Kidney (tissue), 14 donors: ENCODE data around the gene GRIA1. TPM values are rescaled to one million over a fixed set of nuclear protein-coding genes. Genes with fewer than 3 reads are reported as not detected.
A peak's percentile ranks its signal among the peaks of the same experiment; 100 is the strongest.
"Not testable (repeated sequence)": the region's sequence is repeated elsewhere in the genome, so short reads cannot be mapped to it uniquely, and the experiment has no call there.

Source experiments
- DNase-seq, 5 donors: peaks; one replicate each; pipeline ENCODE4 v3.0.0-alpha.2; 2013 to 2020
- FAIRE-seq: peaks from 2 replicates; lab custom pipeline; 2012; peaks lifted over from hg19 to GRCh38; lab: Jason Lieb, UNC
- H3K27ac ChIP-seq, 2 donors: one replicate each; pipeline ENCODE4 v1.7.0; 2013; ENCODE audit warnings: low read depth in 2 of 2, low read length in 2 of 2, inconsistent platforms in 1 of 2
- H3K27me3 ChIP-seq: one replicate; pipeline ENCODE4 v1.7.1; 2013; ENCODE audit warnings: low read length, inconsistent platforms; ENCODE audit not compliant: control insufficient read depth, insufficient read depth
- H3K36me3 ChIP-seq, 3 donors: one replicate each; pipeline versions ENCODE4 v1.7.0 to v1.7.1; 2013; ENCODE audit warnings: low read length in 3 of 3, control low read depth in 1 of 3, inconsistent platforms in 1 of 3; ENCODE audit not compliant: insufficient read depth in 3 of 3, control insufficient read depth in 2 of 3
- H3K4me1 ChIP-seq, 3 donors: one replicate each; pipeline versions ENCODE4 v1.7.0 to v1.7.1; 2013; ENCODE audit warnings: low read length in 3 of 3, inconsistent platforms in 1 of 3, low read depth in 1 of 3; ENCODE audit not compliant: control insufficient read depth in 2 of 3, insufficient read depth in 2 of 3
- H3K4me3 ChIP-seq, 3 donors: one replicate each; pipeline versions ENCODE4 v1.7.0 to v1.8.1; 2013; ENCODE audit warnings: low read length in 3 of 3, control low read depth in 1 of 3, inconsistent platforms in 1 of 3
- H3K9ac ChIP-seq, 3 donors: one replicate each; pipeline versions ENCODE4 v1.7.0 to v1.7.1; 2013; ENCODE audit warnings: low read length in 3 of 3, control low read depth in 1 of 3, inconsistent platforms in 1 of 3
- H3K9me3 ChIP-seq, 3 donors: one replicate each; pipeline versions ENCODE4 v1.7.0 to v1.7.1; 2013; ENCODE audit warnings: low read length in 3 of 3, control low read depth in 1 of 3, inconsistent platforms in 1 of 3; ENCODE audit not compliant: control insufficient read depth in 2 of 3, insufficient read depth in 1 of 3
- CTCF ChIP-seq: IDR thresholded peaks from 3 replicates; pipeline ENCODE4 v1.5.1; 2012; ENCODE audit warnings: mild to moderate bottlenecking, moderate library complexity, borderline replicate concordance; ENCODE audit not compliant: insufficient read depth; ENCODE audit errors: extremely low read depth
- intact Hi-C: fragments of 100-400 bp; cut with DNase I; formaldehyde crosslinking; loops from one replicate; pipeline ENCODE4 v1.11.1; 2022
- polyA plus RNA-seq: library from polyadenylated mRNA; stranded (reverse); fragments of 350-450 nt; fragmentation: Illumina TruSeq; extraction: RNeasy Lipid Tissue Mini Kit (QIAGEN cat#74804); gene quantifications from one replicate; pipeline ENCODE4 v1.2.3, GENCODE V29; 2014; ENCODE audit warnings: low read depth, low replicate concordance; ENCODE audit not compliant: insufficient read depth
- total RNA-seq: library from RNA; stranded (reverse); fragmentation: NEBNext Ultra II Directional; extraction: Animal tissue kit (Norgen Biotek cat#: 25700); gene quantifications from one replicate; pipeline ENCODE4 v1.2.1, GENCODE V29; 2021
- donor health status: control.
- donor health status: control.
- donor health status: control.
- donor health status: control.
- donor health status: control.
- donor health status: DM: yes; HTN: yes; CAD: no.
- donor health status: Normal renal cell carcinoma (clear cell type).

Gene GRIA1
- total and polyA plus RNA-seq, 2 donors from 2014 or later, result 0.50 TPM; not detected in 1

GRCh38 chr5:153829510-153830065 lies 339.1 kb downstream of the GRIA1 start:
- no peaks in the 10 kb centered on the region for H3K36me3 ChIP-seq
- DNase-seq (no peak), FAIRE-seq (no peak)
- no peak for TF ChIP-seq CTCF
- no peaks in the 10 kb centered on the region for H3K4me1 ChIP-seq
- H3K4me3 ChIP-seq, result no peak overlapping the region
- peaks cover 0 to 5% (median 0%) of the 10 kb centered on the region in 3 donors for H3K9me3 ChIP-seq
- no peaks in the 10 kb centered on the region for H3K27me3 ChIP-seq
- intact Hi-C loops, result no loop called here
- no peak overlapping the region for H3K27ac ChIP-seq
- no peak overlapping the region for H3K9ac ChIP-seq

GRCh38 chr5:153831973-153832372 lies 341.5 kb downstream of the GRIA1 start:
- FAIRE-seq, result no peak
- no peak for TF ChIP-seq CTCF
- intact Hi-C loops, result no loop called here

GRCh38 chr5:153835891-153836515 lies 345.5 kb downstream of the GRIA1 start:
- H3K9ac ChIP-seq, result no peak overlapping the region
- DNase-seq (no peak), FAIRE-seq (no peak)
- H3K4me3 ChIP-seq, result no peak overlapping the region
- no peaks in the 10 kb centered on the region for H3K4me1 ChIP-seq
- intact Hi-C loops, result no loop called here
- H3K27me3 ChIP-seq, result no peaks in the 10 kb centered on the region
- no peaks in the 10 kb centered on the region for H3K36me3 ChIP-seq
- no peak for TF ChIP-seq CTCF
- no peak overlapping the region for H3K27ac ChIP-seq
- no peaks in the 10 kb centered on the region for H3K9me3 ChIP-seq

More at GRCh38 chr5:153831973-153832372, 341.5 kb downstream of the GRIA1 start:
- Histone ChIP-seq H3K36me3 (no peaks in the 10 kb centered on the region), H3K9ac (no peak overlapping the region), H3K4me3 (no peak overlapping the region), H3K27me3 (no peaks in the 10 kb centered on the region), H3K4me1 (no peaks in the 10 kb centered on the region), H3K27ac (no peak overlapping the region), H3K9me3 (peaks cover 0 to 5% (median 0%) of the 10 kb centered on the region in 3 donors)
- DNase-seq, result peak in 2 of 5 donors; percentile 13 to 19

GRCh38 chr5:153849303-153850113 lies 359.0 kb downstream of the GRIA1 start:
- H3K27me3 ChIP-seq, H3K36me3 ChIP-seq, intact Hi-C loops, DNase-seq, H3K9me3 ChIP-seq, H3K9ac ChIP-seq, FAIRE-seq, H3K27ac ChIP-seq, H3K4me3 ChIP-seq, H3K4me1 ChIP-seq: not testable (repeated sequence)
